ENCODE measurements around the gene EPHA10. TPM values are rescaled to one million over a fixed set of nuclear protein-coding genes. Genes with fewer than 3 reads are reported as not detected.

EPHA10 gene
- total RNA-seq = 0.37 TPM in 1 of 3 replicates, not detected in the others
- long read RNA-seq = 0 reads

GRCh38 chr1:37764888-37765441, at the start of gene EPHA10:
EPHA10 (minus strand) TSS chr1:37765120; CDS start chr1:37765066, 54 bp downstream.
- Mint-ChIP-seq H3K4me1 (ENCODE audit: low read depth) (peaks cover 9% of the 10 kb centered on the region), H3K36me3 (ENCODE audit: low read depth) (peaks cover 2% of the 10 kb centered on the region), H3K4me3 (ENCODE audit: unreplicated experiment) (no peak within 1 kb of the TSS), H3K9me3 (ENCODE audit: low read depth) (no peaks in the 10 kb centered on the region), H3K27ac (ENCODE audit: unreplicated experiment) (no peak within 1 kb of the TSS), H3K27me3 (ENCODE audit: low read depth) (peaks cover 65% of the 10 kb centered on the region)
- no peak for TF ChIP-seq CTCF (IDR thresholded peaks at IDR 0.05)
- DNase-seq (ENCODE audit: low spot score) = no peak

- TF ChIP-seq CTCF (IDR thresholded peaks at IDR 0.05) = no peak
- H3K4me1 Mint-ChIP-seq (ENCODE audit: low read depth) = peaks cover 18% of the 10 kb centered on the region
- peaks cover 12% of the 10 kb centered on the region for H3K36me3 Mint-ChIP-seq (ENCODE audit: low read depth)
- no peaks in the 10 kb centered on the region for H3K27me3 Mint-ChIP-seq (ENCODE audit: low read depth)
- no peak overlapping the region for H3K27ac Mint-ChIP-seq (ENCODE audit: unreplicated experiment)
- H3K4me3 Mint-ChIP-seq (ENCODE audit: unreplicated experiment) = no peak overlapping the region
- H3K9me3 Mint-ChIP-seq (ENCODE audit: low read depth) = no peaks in the 10 kb centered on the region
- DNase-seq (ENCODE audit: low spot score) = no peak
These were observed 49.3 kb upstream of the EPHA10 start for GRCh38 chr1:37814252-37814651.

GRCh38 chr1:37813529-37814145, 48.7 kb upstream of the EPHA10 start:
- Mint-ChIP-seq H3K36me3 (ENCODE audit: low read depth) (peaks cover 12% of the 10 kb centered on the region), H3K4me1 (ENCODE audit: low read depth) (peaks cover 24% of the 10 kb centered on the region), H3K27ac (ENCODE audit: unreplicated experiment) (no peak overlapping the region), H3K9me3 (ENCODE audit: low read depth) (no peaks in the 10 kb centered on the region), H3K4me3 (ENCODE audit: unreplicated experiment) (no peak overlapping the region), H3K27me3 (ENCODE audit: low read depth) (no peaks in the 10 kb centered on the region)
- DNase-seq (ENCODE audit: low spot score) = no peak
- TF ChIP-seq CTCF (IDR thresholded peaks at IDR 0.05) = no peak

GRCh38 chr1:37811027-37811655, 46.2 kb upstream of the EPHA10 start:
- Mint-ChIP-seq H3K9me3 (ENCODE audit: low read depth) (no peaks in the 10 kb centered on the region), H3K36me3 (ENCODE audit: low read depth) (peaks cover 10% of the 10 kb centered on the region), H3K4me3 (ENCODE audit: unreplicated experiment) (no peak overlapping the region), H3K27ac (ENCODE audit: unreplicated experiment) (peak overlapping the region; percentile 64), H3K27me3 (ENCODE audit: low read depth) (no peaks in the 10 kb centered on the region), H3K4me1 (ENCODE audit: low read depth) (peaks cover 32% of the 10 kb centered on the region)
- TF ChIP-seq CTCF (IDR thresholded peaks at IDR 0.05) = peak; percentile 85
- no peak for DNase-seq (ENCODE audit: low spot score)

GRCh38 chr1:37809942-37810341, 45.0 kb upstream of the EPHA10 start:
- Mint-ChIP-seq H3K4me3 (ENCODE audit: unreplicated experiment) (no peak overlapping the region), H3K27me3 (ENCODE audit: low read depth) (no peaks in the 10 kb centered on the region), H3K4me1 (ENCODE audit: low read depth) (peaks cover 32% of the 10 kb centered on the region), H3K9me3 (ENCODE audit: low read depth) (no peaks in the 10 kb centered on the region), H3K36me3 (ENCODE audit: low read depth) (peaks cover 11% of the 10 kb centered on the region), H3K27ac (ENCODE audit: unreplicated experiment) (peak overlapping the region; percentile 64)
- no peak for DNase-seq (ENCODE audit: low spot score)
- TF ChIP-seq CTCF (IDR thresholded peaks at IDR 0.05) = no peak

All from chondrocyte (in vitro differentiated cells).